ENCODE data around the gene PXMP4.

The PXMP4 gene

GRCh38 chr20:33716498-33716897 is 3.6 kb downstream of the PXMP4 start:
- TF ChIP-seq CEBPB (IDR thresholded peaks at IDR 0.05) = no peak
- no peak for TF ChIP-seq FOXM1 (IDR thresholded peaks at IDR 0.05; ENCODE audit: borderline replicate concordance, low read depth)
- TF ChIP-seq, protein P1, sequence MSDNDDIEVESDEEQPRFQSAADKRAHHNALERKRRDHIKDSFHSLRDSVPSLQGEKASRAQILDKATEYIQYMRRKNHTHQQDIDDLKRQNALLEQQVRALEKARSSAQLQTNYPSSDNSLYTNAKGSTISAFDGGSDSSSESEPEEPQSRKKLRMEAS (IDR thresholded peaks at IDR 0.05) = no peak
- no peak for TF ChIP-seq CREB1 (IDR thresholded peaks at IDR 0.05; ENCODE audit: low read depth)
- TF ChIP-seq TAF1 (IDR thresholded peaks at IDR 0.05; ENCODE audit: low read depth) = no peak
- no peak for TF ChIP-seq USF1 (IDR thresholded peaks at IDR 0.05)

DNA sequence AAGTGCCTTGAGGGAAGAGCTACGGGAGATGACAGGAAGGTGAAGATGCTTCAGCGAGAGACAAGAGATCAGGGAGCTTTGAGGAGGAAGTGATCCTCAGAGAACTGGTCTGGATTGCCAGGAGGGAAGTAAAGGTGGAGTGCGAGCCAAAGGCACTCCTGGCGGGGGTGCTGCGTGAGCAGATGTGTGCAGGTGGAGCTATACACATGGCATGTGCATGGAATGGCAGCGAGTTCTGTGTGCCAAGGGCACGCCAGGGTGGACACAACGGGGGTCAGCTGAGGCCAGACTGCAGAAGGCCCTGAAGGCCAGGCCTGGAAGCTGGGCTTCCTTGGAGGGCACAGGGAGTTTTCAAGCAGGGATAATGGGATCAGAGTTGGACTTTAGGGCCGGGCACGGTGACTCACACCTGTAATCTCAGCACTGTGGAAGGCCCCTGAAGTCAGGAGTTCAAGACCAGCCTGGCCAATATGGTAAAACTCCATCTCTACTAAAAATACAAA is 6.2 kb downstream of the PXMP4 start:
- TF ChIP-seq NFIC (IDR thresholded peaks at IDR 0.05) (no peak), EP300 (IDR thresholded peaks at IDR 0.05; ENCODE audit: borderline replicate concordance) (no peak), FOXM1 (IDR thresholded peaks at IDR 0.05; ENCODE audit: borderline replicate concordance, low read depth) (no peak), TCF12 (IDR thresholded peaks at IDR 0.05; ENCODE audit: low read depth) (no peak), RAD21 (IDR thresholded peaks at IDR 0.05; ENCODE audit: low read depth) (no peak), CEBPB (IDR thresholded peaks at IDR 0.05) (no peak)
- TF ChIP-seq, protein P1 (IDR thresholded peaks at IDR 0.05) = no peak

- no peak for TF ChIP-seq EP300 (IDR thresholded peaks at IDR 0.05; ENCODE audit: borderline replicate concordance)
- TF ChIP-seq USF1 (IDR thresholded peaks at IDR 0.05) = no peak
- TF ChIP-seq CEBPB (IDR thresholded peaks at IDR 0.05) = no peak
- TF ChIP-seq RAD21 (IDR thresholded peaks at IDR 0.05; ENCODE audit: low read depth) = no peak
- TF ChIP-seq, protein P2, sequence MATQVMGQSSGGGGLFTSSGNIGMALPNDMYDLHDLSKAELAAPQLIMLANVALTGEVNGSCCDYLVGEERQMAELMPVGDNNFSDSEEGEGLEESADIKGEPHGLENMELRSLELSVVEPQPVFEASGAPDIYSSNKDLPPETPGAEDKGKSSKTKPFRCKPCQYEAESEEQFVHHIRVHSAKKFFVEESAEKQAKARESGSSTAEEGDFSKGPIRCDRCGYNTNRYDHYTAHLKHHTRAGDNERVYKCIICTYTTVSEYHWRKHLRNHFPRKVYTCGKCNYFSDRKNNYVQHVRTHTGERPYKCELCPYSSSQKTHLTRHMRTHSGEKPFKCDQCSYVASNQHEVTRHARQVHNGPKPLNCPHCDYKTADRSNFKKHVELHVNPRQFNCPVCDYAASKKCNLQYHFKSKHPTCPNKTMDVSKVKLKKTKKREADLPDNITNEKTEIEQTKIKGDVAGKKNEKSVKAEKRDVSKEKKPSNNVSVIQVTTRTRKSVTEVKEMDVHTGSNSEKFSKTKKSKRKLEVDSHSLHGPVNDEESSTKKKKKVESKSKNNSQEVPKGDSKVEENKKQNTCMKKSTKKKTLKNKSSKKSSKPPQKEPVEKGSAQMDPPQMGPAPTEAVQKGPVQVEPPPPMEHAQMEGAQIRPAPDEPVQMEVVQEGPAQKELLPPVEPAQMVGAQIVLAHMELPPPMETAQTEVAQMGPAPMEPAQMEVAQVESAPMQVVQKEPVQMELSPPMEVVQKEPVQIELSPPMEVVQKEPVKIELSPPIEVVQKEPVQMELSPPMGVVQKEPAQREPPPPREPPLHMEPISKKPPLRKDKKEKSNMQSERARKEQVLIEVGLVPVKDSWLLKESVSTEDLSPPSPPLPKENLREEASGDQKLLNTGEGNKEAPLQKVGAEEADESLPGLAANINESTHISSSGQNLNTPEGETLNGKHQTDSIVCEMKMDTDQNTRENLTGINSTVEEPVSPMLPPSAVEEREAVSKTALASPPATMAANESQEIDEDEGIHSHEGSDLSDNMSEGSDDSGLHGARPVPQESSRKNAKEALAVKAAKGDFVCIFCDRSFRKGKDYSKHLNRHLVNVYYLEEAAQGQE (IDR thresholded peaks at IDR 0.05; ENCODE audit: low read depth) = no peak
- no peak for TF ChIP-seq YY1 (IDR thresholded peaks at IDR 0.05; ENCODE audit: low read depth)
- TF ChIP-seq TAF1 (IDR thresholded peaks at IDR 0.05; ENCODE audit: low read depth) = no peak
- no peak for TF ChIP-seq ZBTB7A (IDR thresholded peaks at IDR 0.05; ENCODE audit: low read depth)
- TF ChIP-seq FOXM1 (IDR thresholded peaks at IDR 0.05; ENCODE audit: borderline replicate concordance, low read depth) = no peak
- no peak for TF ChIP-seq CREB1 (IDR thresholded peaks at IDR 0.05; ENCODE audit: low read depth)
- TF ChIP-seq EGR1 (IDR thresholded peaks at IDR 0.05) = no peak
- no peak for TF ChIP-seq TEAD4 (IDR thresholded peaks at IDR 0.05)
- TF ChIP-seq TCF12 (IDR thresholded peaks at IDR 0.05; ENCODE audit: low read depth) = no peak
These were observed 8.7 kb downstream of the PXMP4 start for GRCh38 chr20:33711446-33711738.

- TF ChIP-seq TCF12 (IDR thresholded peaks at IDR 0.05; ENCODE audit: low read depth) = no peak
- no peak for TF ChIP-seq USF1 (IDR thresholded peaks at IDR 0.05)
- TF ChIP-seq, protein P1 (IDR thresholded peaks at IDR 0.05) = no peak
- no peak for TF ChIP-seq ZBTB7A (IDR thresholded peaks at IDR 0.05; ENCODE audit: low read depth)
- no peak for TF ChIP-seq TAF1 (IDR thresholded peaks at IDR 0.05; ENCODE audit: low read depth)
- no peak for TF ChIP-seq EP300 (IDR thresholded peaks at IDR 0.05; ENCODE audit: borderline replicate concordance)
- TF ChIP-seq, protein P2 (IDR thresholded peaks at IDR 0.05; ENCODE audit: low read depth) = no peak
- TF ChIP-seq EGR1 (IDR thresholded peaks at IDR 0.05) = no peak
- no peak for TF ChIP-seq CREB1 (IDR thresholded peaks at IDR 0.05; ENCODE audit: low read depth)
- TF ChIP-seq NFIC (IDR thresholded peaks at IDR 0.05) = no peak
- TF ChIP-seq FOXM1 (IDR thresholded peaks at IDR 0.05; ENCODE audit: borderline replicate concordance, low read depth) = no peak
- TF ChIP-seq CEBPB (IDR thresholded peaks at IDR 0.05) = no peak
- TF ChIP-seq TEAD4 (IDR thresholded peaks at IDR 0.05) = no peak
- TF ChIP-seq RAD21 (IDR thresholded peaks at IDR 0.05; ENCODE audit: low read depth) = no peak
- TF ChIP-seq YY1 (IDR thresholded peaks at IDR 0.05; ENCODE audit: low read depth) = no peak
These were observed 9.2 kb downstream of the PXMP4 start for GRCh38 chr20:33710681-33711445.

DNA sequence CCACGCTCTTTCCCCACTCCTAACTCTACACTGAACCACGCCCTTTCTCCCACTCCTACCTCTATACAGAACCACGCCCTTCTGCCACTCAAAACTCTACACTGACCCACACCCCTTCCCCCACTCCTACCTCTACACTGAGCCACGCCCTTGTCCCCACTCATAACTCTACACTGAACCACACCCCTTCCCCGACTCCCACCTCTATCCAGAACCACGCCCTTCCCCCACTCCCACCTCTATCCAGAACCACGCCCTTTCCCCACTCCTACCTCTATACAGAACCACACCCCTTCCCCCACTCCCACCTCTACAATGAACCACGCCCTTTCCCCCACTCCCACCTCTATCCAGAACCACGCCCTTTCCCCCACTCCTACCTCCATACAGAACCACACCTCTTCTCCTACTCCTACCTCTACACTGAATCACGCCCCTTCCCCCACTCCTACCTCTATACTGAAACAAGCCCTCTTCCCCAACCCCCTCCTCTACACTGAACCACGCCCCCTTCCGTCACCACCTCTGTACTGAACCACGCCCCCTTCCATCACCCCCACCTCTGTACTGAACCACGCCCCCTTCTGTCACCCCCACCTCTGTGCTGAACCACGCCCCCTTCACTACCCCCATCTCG is 10.1 kb downstream of the PXMP4 start:
- TF ChIP-seq ZBTB7A (IDR thresholded peaks at IDR 0.05; ENCODE audit: low read depth) = no peak
- no peak for TF ChIP-seq EGR1 (IDR thresholded peaks at IDR 0.05)
- no peak for TF ChIP-seq TEAD4 (IDR thresholded peaks at IDR 0.05)
- no peak for TF ChIP-seq TCF12 (IDR thresholded peaks at IDR 0.05; ENCODE audit: low read depth)
- TF ChIP-seq, protein P1 (IDR thresholded peaks at IDR 0.05) = no peak
- TF ChIP-seq YY1 (IDR thresholded peaks at IDR 0.05; ENCODE audit: low read depth) = no peak
- no peak for TF ChIP-seq CREB1 (IDR thresholded peaks at IDR 0.05; ENCODE audit: low read depth)
- no peak for TF ChIP-seq USF1 (IDR thresholded peaks at IDR 0.05)
- no peak for TF ChIP-seq RAD21 (IDR thresholded peaks at IDR 0.05; ENCODE audit: low read depth)
- TF ChIP-seq EP300 (IDR thresholded peaks at IDR 0.05; ENCODE audit: borderline replicate concordance) = no peak
- TF ChIP-seq FOXM1 (IDR thresholded peaks at IDR 0.05; ENCODE audit: borderline replicate concordance, low read depth) = no peak
- TF ChIP-seq NFIC (IDR thresholded peaks at IDR 0.05) = no peak
- TF ChIP-seq TAF1 (IDR thresholded peaks at IDR 0.05; ENCODE audit: low read depth) = no peak
- TF ChIP-seq CEBPB (IDR thresholded peaks at IDR 0.05) = no peak
- TF ChIP-seq, protein P2 (IDR thresholded peaks at IDR 0.05; ENCODE audit: low read depth) = no peak
